Kidney glomerular epithelial cell (primary cell): ENCODE measurements around the gene LY6G6C.

ENCODE experiments used
- DNase-seq: peaks from one replicate; lab custom pipeline; 2025; lab: John Stamatoyannopoulos, UW

The LY6G6C gene

GRCh38 chr6:31706599-31706998, 14.9 kb downstream of the LY6G6C start, which contains the start of gene LY6G6F:
Gene LY6G6F (plus strand): TSS chr6:31706866. CDS start chr6:31706907, 41 bp downstream.
- no peak for DNase-seq

GRCh38 chr6:31705931-31706330, 15.6 kb downstream of the LY6G6C start:
- DNase-seq = no peak

- peak; percentile 93 for DNase-seq
These were observed 18.5 kb downstream of the LY6G6C start, which contains the start of gene ABHD16A for GRCh38 chr6:31702819-31703716. Gene ABHD16A (minus strand): TSS chr6:31703324. CDS start chr6:31703281, 43 bp downstream.

- no peak for DNase-seq
These were observed 19.1 kb downstream of the LY6G6C start for GRCh38 chr6:31702405-31702818.

- DNase-seq = no peak
These were observed 19.7 kb downstream of the LY6G6C start for GRCh38 chr6:31701666-31702404.

- DNase-seq = no peak
These were observed 20.7 kb downstream of the LY6G6C start for GRCh38 chr6:31700740-31701401.

- DNase-seq = no peak
These were observed 24.0 kb downstream of the LY6G6C start for GRCh38 chr6:31697555-31697954.

GRCh38 chr6:31693535-31693934, 28.0 kb downstream of the LY6G6C start:
- no peak for DNase-seq

GRCh38 chr6:31692886-31693285, 28.7 kb downstream of the LY6G6C start:
- DNase-seq = no peak

- no peak for DNase-seq
These were observed 29.2 kb downstream of the LY6G6C start for GRCh38 chr6:31692353-31692752.

GRCh38 chr6:31691564-31692108, 29.9 kb downstream of the LY6G6C start:
- DNase-seq = no peak

- no peak for DNase-seq
These were observed 30.5 kb downstream of the LY6G6C start for GRCh38 chr6:31691078-31691463.

GRCh38 chr6:31690231-31691077, 31.1 kb downstream of the LY6G6C start:
- DNase-seq = peak; percentile 82

- no peak for DNase-seq
These were observed 32.1 kb downstream of the LY6G6C start for GRCh38 chr6:31689249-31690110.

- no peak for DNase-seq
These were observed 33.5 kb downstream of the LY6G6C start for GRCh38 chr6:31687860-31688693.

- DNase-seq = no peak
These were observed 34.2 kb downstream of the LY6G6C start for GRCh38 chr6:31687321-31687720.

- no peak for DNase-seq
These were observed 35.1 kb downstream of the LY6G6C start for GRCh38 chr6:31686483-31686882.

- DNase-seq = no peak
These were observed 38.0 kb downstream of the LY6G6C start for GRCh38 chr6:31683591-31683990.

- DNase-seq = peak; percentile 56
These were observed 40.3 kb downstream of the LY6G6C start for GRCh38 chr6:31681135-31681671.
